ENCODE results near the gene C2orf92.
A peak's percentile ranks its signal among the peaks of the same experiment; 100 is the strongest.
"Not testable (repeated sequence)": the region's sequence is repeated elsewhere in the genome, so short reads cannot be mapped to it uniquely, and the experiment has no call there.

C2orf92 gene

DNA sequence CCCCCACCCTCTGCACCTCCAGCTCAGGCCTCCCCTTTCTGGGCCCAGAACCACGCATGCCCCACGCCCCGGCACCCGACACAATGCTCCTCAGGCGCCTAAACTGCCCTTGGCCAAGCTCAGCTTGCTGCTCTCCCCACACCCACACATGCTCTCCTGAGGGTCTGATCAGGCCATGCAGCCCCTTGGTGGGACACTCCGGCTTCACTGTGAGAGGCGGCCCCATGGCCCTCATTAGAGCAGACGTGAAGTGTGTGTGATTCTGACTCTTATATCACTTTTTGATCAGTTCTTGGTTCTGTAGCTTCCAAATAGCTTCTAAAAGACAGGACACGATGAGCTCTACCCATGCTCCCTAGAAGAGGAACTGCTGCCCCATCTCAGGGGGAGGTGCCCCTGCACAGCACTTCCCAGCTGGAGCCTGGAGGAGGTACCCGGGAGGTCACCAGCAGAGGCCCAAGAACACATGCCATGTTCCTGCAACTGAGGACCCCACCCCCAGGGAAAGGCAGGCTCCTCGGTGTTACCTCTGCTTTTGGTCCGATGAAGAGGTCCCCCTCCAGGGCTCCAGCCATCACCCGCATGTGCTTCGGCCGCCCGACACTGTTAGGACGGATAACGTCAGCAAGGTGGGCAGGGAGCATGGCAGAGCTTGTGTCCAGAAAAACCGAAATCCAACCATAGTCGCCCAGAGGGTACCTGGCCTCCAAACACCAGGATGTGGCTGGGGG is 9.3 kb upstream of the C2orf92 start:
- no peak for DNase-seq

DNA sequence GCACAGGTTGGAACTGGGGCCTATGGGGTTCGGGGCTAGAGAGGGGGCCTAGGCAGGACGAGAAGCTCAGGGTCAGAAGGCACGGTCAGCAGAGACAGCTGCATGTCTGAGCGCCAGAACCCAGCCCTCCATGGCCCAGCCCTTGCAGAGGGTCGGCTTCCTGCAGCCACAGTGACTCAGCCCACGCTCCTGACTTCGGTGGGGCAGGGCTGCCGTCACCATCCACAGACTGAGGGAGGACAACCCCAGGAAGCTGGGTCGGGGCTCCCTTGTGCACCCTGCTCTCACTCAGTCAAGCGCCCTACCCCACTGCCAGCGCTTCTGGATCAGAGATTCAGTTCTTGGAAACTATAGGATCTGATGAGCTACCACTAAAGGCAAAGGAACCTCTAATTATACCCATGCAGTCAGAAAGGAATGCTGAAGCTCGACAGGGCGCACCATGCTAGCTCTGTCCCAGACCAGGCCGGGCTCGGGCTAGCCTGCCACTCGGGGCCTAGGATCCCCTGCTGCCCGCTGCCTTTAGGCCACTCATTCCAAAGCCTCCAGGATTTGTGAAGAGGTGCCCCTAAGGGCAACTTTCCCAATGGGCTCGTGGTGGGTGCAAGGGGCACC is 8.6 kb upstream of the C2orf92 start:
- DNase-seq, result no peak

DNA sequence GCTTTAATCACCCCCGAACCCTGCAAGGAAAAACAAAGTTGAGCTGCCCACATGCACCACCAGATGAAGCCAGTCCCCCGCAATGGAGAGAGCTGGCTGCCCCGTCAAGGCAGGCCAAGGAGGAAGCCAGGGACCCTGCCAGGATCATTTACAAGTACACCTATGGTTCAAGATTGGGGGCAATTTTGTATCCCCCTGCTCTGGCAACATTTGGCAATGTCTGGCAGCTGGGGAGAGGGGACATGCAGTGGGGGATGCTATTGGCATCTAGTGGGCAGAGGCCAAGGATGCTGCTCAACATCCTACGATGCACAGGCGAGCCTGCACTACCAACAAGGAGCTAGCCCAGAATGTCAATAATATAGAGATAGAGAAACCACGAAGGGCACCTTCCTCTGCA is 7.6 kb upstream of the C2orf92 start:
- no peak for DNase-seq

DNA sequence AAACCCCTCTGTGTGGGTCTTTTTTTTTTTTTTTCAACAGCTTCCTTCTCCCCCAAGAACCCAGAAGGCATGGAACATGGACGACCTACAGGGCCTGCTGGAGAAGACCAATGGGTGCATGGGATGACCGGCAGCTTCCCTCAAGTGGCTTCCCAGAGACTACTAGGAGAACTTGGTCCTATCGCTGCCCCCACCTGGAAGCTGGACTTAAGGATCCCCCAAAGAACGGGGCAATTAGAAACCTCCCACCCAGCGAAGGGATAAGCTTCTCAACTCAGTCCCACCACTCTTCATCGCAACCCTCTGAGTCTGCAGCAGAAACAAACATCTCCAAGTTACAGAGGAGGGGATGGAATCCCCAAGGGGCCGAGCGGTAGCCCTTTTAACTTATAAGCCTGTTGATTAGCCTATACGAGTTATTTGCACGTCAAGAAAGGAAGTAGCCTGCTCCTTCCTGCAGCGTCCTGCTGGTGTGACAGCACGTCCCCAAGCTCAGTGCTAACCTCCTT is 7.1 kb upstream of the C2orf92 start:
- DNase-seq, result peak in 1 of 51 donors; percentile 37

DNA sequence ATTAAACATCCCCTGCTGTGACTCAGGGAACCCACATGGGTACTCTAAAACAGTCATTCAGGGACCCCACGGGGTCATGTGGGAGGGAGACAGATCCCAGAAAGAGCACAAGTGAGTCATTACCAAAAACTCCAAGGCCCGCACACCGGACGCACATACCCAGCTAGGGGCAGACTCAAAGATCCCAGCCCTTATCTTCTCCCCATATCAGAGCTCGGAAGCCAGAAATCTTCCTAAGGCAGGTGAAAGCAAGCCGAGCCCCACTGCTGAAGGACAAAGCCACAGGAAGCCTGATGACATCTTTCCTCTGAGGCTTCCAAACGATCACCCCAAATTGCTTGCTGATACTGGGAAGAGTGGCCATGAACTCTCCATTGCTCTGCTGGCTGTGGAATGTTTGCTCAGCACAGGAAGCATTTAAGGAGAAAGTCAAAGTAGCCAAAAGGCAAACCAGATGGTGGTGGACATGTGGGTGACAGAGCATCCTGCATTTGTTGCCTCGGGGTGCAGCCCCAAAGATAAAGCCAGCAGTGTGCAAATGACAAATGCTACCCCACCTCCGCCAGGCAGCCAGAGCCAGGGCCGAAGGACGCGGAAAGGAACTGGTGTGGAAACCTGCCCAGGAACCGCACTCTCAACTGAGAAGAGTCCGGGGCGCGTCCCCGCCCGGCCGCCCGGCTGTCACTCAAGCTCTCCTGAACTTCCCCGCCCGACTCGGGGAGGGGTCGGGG is 6.5 kb upstream of the C2orf92 start:
- peak in 39 of 51 donors; percentile 11 to 79 (median 58) for DNase-seq

DNA sequence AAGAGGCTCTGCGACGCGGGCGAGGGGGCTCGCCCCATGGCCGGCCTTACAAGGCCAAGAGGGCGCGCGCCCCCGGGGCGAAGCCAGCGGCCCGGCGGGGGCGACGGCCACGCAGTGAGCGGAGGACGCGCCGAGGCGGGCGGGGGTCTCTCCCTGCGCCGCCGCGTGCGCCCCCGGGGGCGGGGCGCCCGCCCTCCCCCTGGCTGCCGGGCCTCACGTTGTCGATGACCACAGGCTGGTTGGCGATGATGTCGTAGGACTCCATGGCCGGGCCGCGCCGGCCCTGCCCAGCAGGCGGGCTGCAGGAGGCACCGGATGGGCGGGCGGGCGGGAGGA is 5.9 kb upstream of the C2orf92 start:
- DNase-seq, result peak in 4 of 51 donors; percentile 55 to 71 (median 64)

DNA sequence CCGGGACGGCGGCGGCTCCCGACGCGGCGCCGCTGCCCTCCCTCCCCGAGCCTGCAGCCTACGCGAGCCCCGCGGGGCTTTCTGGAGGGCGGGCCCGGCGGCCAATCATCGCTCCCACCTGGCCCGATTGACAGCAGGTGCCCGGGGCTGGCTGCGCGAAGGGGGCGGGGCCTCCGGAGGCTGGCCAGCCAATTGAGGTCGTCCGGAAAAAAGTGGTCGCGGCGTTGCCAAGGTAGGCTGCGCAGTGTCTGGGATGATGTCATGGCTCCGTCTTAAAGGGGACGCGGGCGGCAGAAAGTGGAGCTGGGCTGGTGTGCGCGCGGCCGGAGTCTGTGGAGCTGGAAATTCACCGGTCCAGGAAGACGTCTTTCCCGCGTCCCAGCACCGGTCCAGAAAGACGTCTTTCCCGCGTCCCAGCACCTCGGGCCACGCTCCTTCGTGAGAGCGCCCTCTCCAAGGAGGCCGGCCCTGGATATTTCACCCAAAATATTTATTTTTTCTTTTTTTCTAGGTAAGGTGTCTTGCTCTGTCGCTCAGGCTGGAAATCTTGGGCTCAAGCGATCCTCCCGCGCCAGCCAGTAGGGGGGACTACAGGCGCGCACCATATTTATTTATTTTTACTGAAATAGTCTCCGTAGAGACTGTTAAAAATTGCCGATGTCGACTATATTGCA is 5.4 kb upstream of the C2orf92 start, which contains the start of gene ACTR1B:
Gene ACTR1B, minus strand, starts transcription at position 83 of the 674 bp plus-strand sequence. CDS start 154 bp downstream, outside the sequence.
- peak; percentile 48 to 99 (median 96) for DNase-seq

DNA sequence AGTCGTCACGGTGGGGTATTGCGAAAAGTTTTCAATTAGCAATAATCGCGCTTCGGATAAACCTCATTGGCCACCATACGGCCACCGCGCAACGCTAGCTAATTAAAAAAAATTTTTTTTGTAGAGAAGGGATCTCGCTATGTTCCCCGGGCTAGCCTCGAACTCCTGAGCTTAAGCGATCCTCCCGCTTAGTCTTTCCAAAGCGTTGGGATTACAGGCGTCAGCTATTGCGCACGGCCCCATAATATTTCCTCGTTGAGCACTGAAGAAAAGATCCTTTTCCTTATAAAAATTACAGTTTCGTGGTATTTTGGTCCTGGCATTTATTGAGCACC is 4.9 kb upstream of the C2orf92 start:
- no peak for DNase-seq

DNA sequence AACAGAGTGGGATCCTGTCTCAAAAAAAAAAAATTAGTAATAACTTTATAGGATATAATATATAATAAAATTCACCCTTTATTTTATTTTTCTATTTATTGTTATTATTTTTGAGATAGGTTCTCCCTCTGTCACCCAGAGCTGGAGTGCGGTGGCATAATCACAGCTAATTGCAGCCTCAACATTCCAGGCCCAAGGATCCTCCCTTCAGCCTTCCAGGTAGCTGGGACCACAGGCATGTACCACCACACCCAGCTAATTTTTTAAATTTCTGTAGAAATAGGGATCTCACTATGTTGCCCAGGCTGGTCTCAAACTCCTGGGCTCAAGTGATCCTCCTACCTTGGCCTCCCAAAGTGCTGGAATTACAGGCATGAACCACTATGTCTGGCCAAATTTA is 958 bp downstream of the C2orf92 start:
- DNase-seq, result no peak

DNA sequence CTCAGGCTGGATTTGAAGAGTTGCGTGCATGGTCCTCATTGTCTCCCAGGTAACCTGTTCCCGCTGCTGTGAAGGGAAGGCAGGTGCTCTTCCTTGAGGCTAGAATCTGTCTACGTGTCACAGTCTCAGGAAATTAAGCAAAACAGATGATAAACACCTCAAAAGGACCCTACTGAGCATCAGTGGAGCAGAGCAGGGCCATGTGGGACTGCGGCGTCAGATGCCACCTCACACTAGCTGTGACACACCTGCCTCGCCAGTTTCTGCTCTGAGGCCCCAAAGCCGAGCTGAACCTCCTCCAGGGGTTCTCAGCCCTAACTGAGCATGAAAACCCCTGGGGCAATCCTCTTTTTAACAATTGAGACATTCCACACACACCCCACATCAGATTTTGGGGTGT is 2.0 kb downstream of the C2orf92 start:
- DNase-seq, result no peak

DNA sequence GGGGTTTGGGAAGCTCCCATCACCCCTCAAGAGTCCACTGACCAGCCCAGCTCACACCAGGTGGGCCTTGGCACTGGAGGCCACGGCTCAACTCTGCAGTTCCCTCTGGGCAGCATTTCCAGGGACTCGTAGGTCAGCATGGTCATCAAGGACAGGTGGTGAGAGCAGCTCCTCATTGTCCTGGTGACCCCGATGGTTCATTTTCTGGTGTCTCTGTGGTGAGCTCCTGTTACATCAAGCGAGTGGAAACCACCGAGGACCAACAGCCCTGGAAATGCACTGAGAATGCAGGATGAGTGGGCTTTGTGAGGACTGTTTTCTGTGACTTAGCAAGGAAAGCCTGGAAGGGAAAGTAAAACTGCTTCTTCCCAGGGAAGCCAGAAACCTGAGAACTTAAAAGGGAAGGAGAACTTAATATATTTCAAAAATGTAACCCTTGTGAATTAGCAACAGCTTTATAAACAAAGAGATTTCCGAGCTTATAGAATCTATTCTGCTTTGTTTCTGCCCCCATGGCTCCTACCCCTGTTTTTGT is 3.2 kb downstream of the C2orf92 start:
- DNase-seq, result not testable (repeated sequence)

DNA sequence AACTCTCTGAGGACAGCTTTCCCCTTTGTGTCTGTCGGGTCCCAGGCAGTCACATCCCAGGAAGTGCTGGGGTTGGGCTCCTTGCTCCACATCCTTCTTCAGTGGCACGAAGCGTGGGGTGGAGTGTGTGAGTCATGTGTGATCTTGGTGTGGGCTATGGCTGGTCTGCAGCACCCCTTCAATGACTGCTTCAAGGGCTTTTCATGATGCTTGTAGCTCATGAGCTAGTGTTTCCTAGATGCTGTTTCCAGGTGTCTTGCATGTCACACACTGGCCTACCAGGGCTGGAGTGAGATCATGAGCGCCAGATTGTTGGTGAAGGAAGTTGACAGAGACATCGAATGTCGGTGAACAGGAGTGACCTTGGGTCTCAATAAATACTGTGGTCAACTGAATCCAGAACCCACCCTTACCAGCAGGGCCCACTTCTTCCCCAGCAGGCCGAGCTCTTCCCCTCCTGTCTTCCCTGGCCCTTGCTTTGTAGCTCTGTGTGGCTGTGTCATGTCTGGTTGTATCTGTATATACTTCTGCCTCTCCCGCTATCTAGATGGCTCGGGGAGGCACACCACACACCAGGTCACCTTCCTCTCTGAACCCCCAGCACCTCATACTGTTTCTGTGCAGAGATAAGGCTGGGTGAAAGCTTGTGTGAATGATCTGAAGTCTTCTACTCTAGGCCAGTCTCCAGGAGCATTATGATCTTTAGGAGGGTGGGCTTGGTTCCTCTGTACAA is 3.8 kb downstream of the C2orf92 start:
- no peak for DNase-seq

DNA sequence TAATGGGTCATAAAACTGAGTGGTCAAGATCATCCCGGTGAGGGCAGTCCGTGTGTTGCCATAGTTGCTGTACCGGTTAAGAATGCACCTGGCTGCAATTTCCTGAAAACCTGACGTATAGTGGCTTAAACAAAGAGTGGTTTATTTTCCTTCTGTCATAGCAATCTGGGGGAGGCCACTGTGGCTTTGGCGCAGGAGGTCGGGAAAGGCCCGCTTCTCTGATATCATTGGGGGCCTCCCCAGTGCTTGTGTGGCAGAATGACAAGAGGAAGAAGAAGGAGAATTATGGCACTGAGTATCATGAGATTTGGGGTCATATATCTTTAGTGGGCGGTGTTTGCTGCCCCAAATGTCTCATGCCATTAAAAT is 4.4 kb downstream of the C2orf92 start:
- no peak for DNase-seq

DNA sequence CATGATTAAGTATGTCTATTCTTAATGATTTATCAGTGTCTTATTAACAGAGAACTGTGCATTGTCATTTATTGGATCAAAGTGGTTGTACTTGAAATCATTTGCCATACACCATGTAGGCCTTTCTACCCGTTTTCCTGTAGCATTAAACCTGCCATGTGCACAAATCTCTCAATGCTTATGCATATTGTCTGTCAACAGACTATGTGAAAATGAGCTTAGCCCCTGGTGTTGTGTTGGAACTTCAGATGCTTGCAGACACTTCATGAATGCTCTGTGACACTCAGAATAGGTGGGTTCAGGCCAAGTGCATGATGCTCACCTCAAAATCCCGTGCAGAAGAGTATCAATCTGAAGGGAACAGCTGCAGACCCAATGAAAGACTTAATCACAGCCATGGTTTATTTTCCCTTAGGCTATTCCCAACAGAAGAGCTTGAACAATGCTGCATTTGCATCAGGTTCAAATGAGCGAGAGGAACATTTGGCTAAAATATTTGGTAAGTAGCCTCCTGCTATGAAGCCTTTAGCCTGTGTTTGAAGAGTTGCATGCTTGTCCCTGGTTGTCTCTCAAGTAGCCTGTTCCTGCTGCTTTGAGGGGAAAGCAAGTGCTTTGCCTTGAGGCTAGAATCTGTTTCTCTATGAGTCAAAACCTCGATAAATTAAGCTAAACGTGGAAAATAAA is 6.1 kb downstream of the C2orf92 start:
- DNase-seq, result no peak

DNA sequence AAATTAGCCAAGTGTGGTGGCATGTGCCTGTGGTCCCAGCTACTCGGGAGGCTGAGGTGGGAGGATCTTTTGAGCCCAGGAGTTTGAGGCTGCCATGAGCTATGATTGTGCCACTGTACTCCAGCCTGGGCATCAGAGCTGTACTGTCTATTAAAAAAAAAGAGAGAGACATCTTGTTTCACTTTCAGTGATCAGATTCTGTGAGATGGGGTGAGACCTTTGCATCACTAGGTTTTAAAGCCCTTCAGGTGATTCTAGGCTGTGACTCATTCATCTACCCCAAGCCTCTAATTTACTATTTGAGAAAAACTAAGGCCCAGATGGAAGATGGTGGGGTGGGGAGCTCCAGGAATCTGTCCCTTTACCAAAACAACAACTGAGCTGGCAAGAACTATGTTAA is 7.1 kb downstream of the C2orf92 start:
- no peak for DNase-seq

DNA sequence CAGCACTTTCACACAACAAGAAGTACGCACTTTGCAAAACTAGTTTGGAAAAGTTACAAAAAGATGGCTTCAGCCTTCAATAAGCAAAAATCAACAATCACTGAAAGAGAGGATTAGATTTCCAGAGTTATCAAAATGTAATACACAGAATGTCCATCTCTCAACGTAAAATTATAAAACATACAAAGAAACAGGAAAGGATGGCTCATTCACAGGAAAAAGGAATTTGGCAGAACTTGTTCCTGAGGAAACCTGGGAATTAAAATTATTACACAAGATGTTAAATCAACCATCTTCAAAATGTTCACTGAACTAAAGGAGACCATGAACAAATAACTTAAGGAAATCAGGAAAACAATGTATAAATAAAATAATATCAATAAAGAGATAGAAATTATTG is 8.0 kb downstream of the C2orf92 start:
- no peak for DNase-seq

DNA sequence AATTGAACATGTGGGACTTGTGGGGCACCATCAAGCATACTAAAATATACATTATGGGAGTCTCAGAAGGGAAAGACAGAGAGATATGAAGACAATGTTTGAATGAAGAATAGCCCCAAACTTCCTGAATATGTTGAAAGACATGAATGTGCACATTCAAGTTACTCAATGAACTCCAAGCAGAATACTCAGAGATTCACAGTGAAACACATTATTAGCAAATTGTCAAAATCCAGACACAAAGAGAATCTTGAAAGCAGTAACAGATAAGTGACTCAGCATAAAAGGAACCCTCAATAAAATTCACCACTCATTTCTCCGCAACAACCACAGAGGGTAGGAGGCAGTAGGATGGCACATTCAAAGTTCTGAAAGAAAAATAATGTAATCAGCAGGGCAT is 8.8 kb downstream of the C2orf92 start:
- DNase-seq, result no peak

DNA sequence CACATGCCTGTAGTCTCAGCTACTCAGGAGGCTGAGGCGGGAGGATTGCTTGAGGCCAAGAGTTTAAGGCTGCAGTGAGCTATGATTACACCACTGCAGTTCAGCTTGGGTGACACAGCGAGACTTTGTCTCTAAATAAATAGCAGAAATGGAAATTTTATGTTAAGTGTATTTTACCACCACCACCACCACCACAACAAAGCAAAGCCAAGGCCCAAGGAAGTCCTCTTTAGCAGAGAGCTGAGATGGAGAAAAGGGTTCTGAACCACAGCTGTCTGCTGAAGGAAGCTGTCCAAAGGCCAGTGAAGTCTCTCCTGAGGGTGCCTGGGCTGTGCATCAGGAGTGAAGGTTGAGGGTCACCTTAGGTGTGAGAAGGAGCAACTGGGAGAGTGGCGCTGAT is 17.7 kb downstream of the C2orf92 start:
- DNase-seq, result not testable (repeated sequence)

DNA sequence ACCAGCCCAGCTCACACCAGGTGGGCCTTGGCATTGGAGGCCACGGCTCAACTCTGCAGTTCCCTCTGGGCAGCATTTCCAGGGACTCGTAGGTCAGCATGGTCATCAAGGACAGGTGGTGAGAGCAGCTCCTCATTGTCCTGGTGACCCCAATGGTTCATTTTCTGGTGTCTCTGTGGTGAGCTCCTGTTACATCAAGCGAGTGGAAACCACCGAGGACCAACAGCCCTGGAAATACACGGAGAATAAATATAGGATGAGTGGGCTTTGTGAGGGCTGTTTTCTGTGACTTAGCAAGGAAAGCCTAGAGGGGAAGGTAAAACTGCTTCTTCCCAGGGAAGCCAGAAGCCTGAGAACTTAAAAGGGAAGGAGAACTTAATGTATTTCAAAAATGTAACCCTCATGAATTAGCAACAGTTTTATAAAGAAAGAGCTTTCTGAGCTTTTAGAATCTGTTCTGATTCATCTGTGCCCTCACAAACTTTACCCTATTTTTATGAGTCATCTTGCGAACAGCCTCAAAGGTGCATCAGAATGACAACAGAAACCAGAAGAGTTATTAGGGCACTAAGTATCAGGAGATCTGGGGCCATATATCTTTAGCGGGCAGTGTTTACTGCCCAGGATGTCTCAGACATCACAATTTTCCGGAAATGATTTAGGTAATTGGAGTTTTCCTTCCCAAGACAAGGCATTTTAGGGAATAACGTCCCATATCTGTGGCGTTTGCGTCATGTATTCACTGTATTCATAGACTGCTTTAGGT is 18.7 kb downstream of the C2orf92 start:
- no peak for DNase-seq

DNA sequence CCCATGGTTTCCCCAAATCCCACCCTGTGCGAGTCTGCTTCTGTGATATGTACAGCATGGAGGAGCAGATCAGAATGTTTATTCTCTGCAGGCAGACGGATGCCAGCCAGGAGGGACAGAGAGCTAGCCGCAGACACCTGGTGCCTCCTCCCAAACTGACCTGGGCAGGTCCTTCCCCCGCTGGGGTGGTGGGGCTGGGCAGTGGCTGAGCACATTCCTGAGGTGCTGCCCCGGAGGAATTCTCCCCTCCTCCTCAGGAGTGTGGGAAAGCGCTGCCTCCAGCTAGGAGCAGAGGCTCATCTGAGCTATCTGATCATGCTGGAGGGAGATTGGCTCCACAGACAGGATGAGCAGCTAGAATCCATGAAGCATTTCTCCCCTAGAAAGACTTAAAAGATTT is 21.7 kb downstream of the C2orf92 start:
- DNase-seq, result no peak

All from hypothalamus (tissue), 51 donors.